Sigmoid colon (tissue), 7 donors: ENCODE data around the gene LRRC72. TPM values are rescaled to one million over a fixed set of nuclear protein-coding genes. Genes with fewer than 3 reads are reported as not detected.

Experiments
- DNase-seq: peaks from one replicate; pipeline ENCODE4 v3.0.0-alpha.2; 2019
- H3K27ac ChIP-seq, 4 donors: fragments of 200-600 bp; sonication (generic); one replicate each; pipeline ENCODE4 v1.5.1; 2016 to 2019; ENCODE audit warnings: mild to moderate bottlenecking in 1 of 4
- H3K27me3 ChIP-seq, 3 donors: fragments of 200-600 bp; sonication (generic); one replicate each; pipeline ENCODE4 v1.5.1; 2019; ENCODE audit warnings: mild to moderate bottlenecking in 1 of 3
- H3K36me3 ChIP-seq, 4 donors: fragments of 200-600 bp; sonication (generic); one replicate each; pipeline ENCODE4 v1.5.1; 2016 to 2019
- H3K4me1 ChIP-seq, 4 donors: fragments of 200-600 bp; sonication (generic); one replicate each; pipeline ENCODE4 v1.5.1; 2017 to 2019
- H3K4me3 ChIP-seq, 4 donors: fragments of 200-600 bp; sonication (generic); one replicate each; pipeline ENCODE4 v1.5.1; 2017 to 2019; ENCODE audit warnings: mild to moderate bottlenecking in 2 of 4, moderate library complexity in 1 of 4
- H3K9me3 ChIP-seq, 4 donors: fragments of 200-600 bp in 3 of 4; sonication (generic) in 3 of 4; one replicate each; pipeline versions ENCODE4 v1.5.1 to v1.6.1; 2013 to 2019
- CTCF ChIP-seq, 4 experiments: fragments of 450-650 bp in 3 of 4; fragments of 200-600 bp in 1 of 4; IDR thresholded peaks; one replicate each; pipeline ENCODE4 v1.5.1; 2016 to 2019; ENCODE audit warnings: antibody characterized with exemption in 4 of 4, mild to moderate bottlenecking in 3 of 4, moderate library complexity in 2 of 4
- EP300 ChIP-seq, 4 donors: sonication (generic); formaldehyde crosslinking; IDR thresholded peaks; one replicate each; pipeline ENCODE4 v1.6.1; 2017; ENCODE audit warnings: antibody characterized with exemption in 4 of 4
- POLR2A ChIP-seq, 2 donors: fragments of 450-650 bp; IDR thresholded peaks; one replicate each; pipeline ENCODE4 v1.6.1; 2016; ENCODE audit warnings: antibody characterized with exemption in 2 of 2, mild to moderate bottlenecking in 2 of 2, moderate library complexity in 2 of 2
- POLR2AphosphoS5 ChIP-seq, 4 donors: sonication (generic); formaldehyde crosslinking; IDR thresholded peaks; one replicate each; pipeline ENCODE4 v1.6.1; 2017; ENCODE audit warnings: antibody characterized with exemption in 4 of 4
- WGBS, 2 donors: extraction: QIAGEN DNeasy Blood & Tissue Kit; methylation state at CpG; one replicate each; pipeline ENCODE4 v1.1.7; 2013; 5-methylcytosine and 5-hydroxymethylcytosine counted together
- intact Hi-C: fragments of 100-400 bp; cut with DNase I; formaldehyde crosslinking; loops from one replicate; pipeline ENCODE4 v1.15.1; 2023
- polyA plus RNA-seq, 3 donors: library from polyadenylated mRNA; stranded (reverse); fragments of 200-250 nt; gene quantifications; one replicate each; pipeline ENCODE4 v1.2.3, GENCODE V29; 2013
- total RNA-seq, 4 donors: library from RNA; depleted of rRNA; stranded (reverse); fragments of >200 nt; gene quantifications; one replicate each; pipeline ENCODE4 v1.1.0, GENCODE V29; 2016
- donor health status: healthy with polysubstance abuse.
- donor health status: Bipolar disorder and iron deficiency.
- donor health status: healthy.

Gene LRRC72
- total and polyA plus RNA-seq, 7 donors: not detected

GRCh38 chr7:16558761-16559302, 32.2 kb downstream of the LRRC72 start:
- H3K36me3 ChIP-seq: no peaks in the 10 kb centered on the region
- intact Hi-C loops: no loop called here
- H3K9me3 ChIP-seq: no peaks in the 10 kb centered on the region
- H3K27ac ChIP-seq: no peak overlapping the region
- no peak overlapping the region for H3K4me3 ChIP-seq
- no peak for DNase-seq
- H3K27me3 ChIP-seq: no peaks in the 10 kb centered on the region
- H3K4me1 ChIP-seq: peaks cover 0 to under 1% (median 0%) of the 10 kb centered on the region in 4 donors
- TF ChIP-seq POLR2A (IDR thresholded peaks at IDR 0.05): no peak
- no peak for TF ChIP-seq CTCF (IDR thresholded peaks at IDR 0.05)
- TF ChIP-seq POLR2AphosphoS5 (IDR thresholded peaks at IDR 0.05): no peak
- TF ChIP-seq EP300 (IDR thresholded peaks at IDR 0.05): no peak
- 95 to 97% methylated on average over 4 of the region's 4 CpGs for WGBS, 2 donors

DNA sequence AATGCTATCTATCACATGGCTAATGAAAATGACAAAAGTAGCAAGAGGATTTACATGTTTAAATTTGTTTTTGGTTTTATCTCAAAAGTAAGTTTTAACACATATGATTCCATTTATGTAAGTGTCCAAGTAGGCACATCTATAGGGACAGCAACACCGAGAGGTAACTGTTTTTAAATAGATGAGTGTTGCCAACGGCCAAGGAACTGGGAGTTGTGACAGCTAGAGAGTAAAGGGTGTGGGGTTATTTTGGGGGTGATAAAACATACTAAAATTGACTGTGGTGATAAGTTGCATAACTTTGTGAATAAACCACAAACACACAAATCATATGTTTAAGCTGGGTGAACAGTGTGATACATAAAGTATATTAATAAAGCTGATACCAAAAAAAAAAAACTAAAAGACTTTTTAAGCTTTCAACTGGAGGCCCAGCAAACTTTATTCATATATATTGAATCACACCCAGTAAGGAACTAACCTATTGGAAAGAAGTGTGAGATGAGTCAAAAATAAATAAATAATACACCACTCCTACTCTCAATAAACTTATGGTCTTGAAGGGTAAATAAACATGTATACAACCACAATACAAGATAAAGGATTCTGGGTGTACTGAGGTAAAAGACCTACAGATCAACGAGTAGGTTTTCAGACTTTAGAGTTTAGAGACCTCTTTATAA, 33.0 kb downstream of the LRRC72 start:
- H3K36me3 ChIP-seq: no peaks in the 10 kb centered on the region
- H3K27me3 ChIP-seq: no peaks in the 10 kb centered on the region
- H3K27ac ChIP-seq: no peak overlapping the region
- no peaks in the 10 kb centered on the region for H3K9me3 ChIP-seq
- TF ChIP-seq POLR2AphosphoS5 (IDR thresholded peaks at IDR 0.05): no peak
- TF ChIP-seq CTCF (IDR thresholded peaks at IDR 0.05): no peak
- no peak for TF ChIP-seq EP300 (IDR thresholded peaks at IDR 0.05)
- TF ChIP-seq POLR2A (IDR thresholded peaks at IDR 0.05): no peak
- no peak overlapping the region for H3K4me3 ChIP-seq
- no peak for DNase-seq
- intact Hi-C loops: no loop called here
- peaks cover 0 to 9% (median 0%) of the 10 kb centered on the region in 4 donors for H3K4me1 ChIP-seq
- 54 to 77% methylated on average over 3 of the region's 3 CpGs for WGBS, 2 donors

GRCh38 chr7:16561943-16562342, 35.3 kb downstream of the LRRC72 start:
- no peak for DNase-seq
- 95 to 96% methylated on average over 3 of the region's 3 CpGs for WGBS, 2 donors
- intact Hi-C loops: no loop called here
- Histone ChIP-seq H3K4me3 (no peak overlapping the region), H3K27ac (no peak overlapping the region), H3K9me3 (no peaks in the 10 kb centered on the region), H3K36me3 (no peaks in the 10 kb centered on the region), H3K27me3 (no peaks in the 10 kb centered on the region), H3K4me1 (peaks cover 0 to 14% (median 0%) of the 10 kb centered on the region in 4 donors)
- TF ChIP-seq POLR2AphosphoS5 (IDR thresholded peaks at IDR 0.05) (no peak), POLR2A (IDR thresholded peaks at IDR 0.05) (no peak), CTCF (IDR thresholded peaks at IDR 0.05) (no peak), EP300 (IDR thresholded peaks at IDR 0.05) (no peak)

- no peaks in the 10 kb centered on the region for H3K27me3 ChIP-seq
- no peak for DNase-seq
- H3K4me1 ChIP-seq: peaks cover 0 to 14% (median 0%) of the 10 kb centered on the region in 4 donors
- intact Hi-C loops: no loop called here
- H3K27ac ChIP-seq: no peak overlapping the region
- H3K4me3 ChIP-seq: no peak overlapping the region
- no peaks in the 10 kb centered on the region for H3K36me3 ChIP-seq
- H3K9me3 ChIP-seq: no peaks in the 10 kb centered on the region
- TF ChIP-seq EP300 (IDR thresholded peaks at IDR 0.05): no peak
- no peak for TF ChIP-seq CTCF (IDR thresholded peaks at IDR 0.05)
- 92 to 93% methylated on average over 9 of the region's 9 CpGs for WGBS, 2 donors
These were observed 36.0 kb downstream of the LRRC72 start for GRCh38 chr7:16562456-16563220.
